ENCODE data around the gene EPHB2.

DNA sequence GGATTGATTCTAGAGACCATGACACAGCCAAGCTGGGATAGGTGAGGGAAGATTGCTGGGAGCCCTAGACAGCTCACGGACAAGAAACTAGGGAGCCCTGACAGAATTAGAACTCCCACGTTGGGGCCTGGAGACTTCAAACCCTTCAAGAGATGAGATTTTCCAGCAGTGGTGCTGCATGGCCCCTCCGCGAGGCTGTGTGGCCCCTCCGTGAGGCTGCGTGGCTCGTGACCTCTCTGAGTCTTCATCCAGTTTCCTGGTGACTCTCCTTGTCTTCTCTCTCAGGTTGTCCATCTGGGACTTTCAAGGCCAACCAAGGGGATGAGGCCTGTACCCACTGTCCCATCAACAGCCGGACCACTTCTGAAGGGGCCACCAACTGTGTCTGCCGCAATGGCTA is 152.1 kb downstream of the EPHB2 start:
- TF ChIP-seq EZH2 (IDR thresholded peaks at IDR 0.05; ENCODE audit: insufficient read depth, poor library complexity, severe bottlenecking) (no peak), EZH2phosphoT487 (IDR thresholded peaks at IDR 0.05; ENCODE audit: insufficient read depth, low read depth) (no peak)

Measured in GM23248 (cell line).